Loucy (cell line): ENCODE measurements around the gene COPS6.
A peak's percentile ranks its signal among the peaks of the same experiment; 100 is the strongest.

ENCODE experiments used
- H2AFZ ChIP-seq: fragments of 200-600 bp; sonication (generic); 2 replicates; pipeline ENCODE4 v1.6.0; 2016; ENCODE audit warnings: antibody characterized with exemption, mild to moderate bottlenecking, low read length, moderate library complexity
- H3F3A ChIP-seq: fragments of 200-600 bp; 2 replicates; pipeline ENCODE4 v1.6.0; 2016; ENCODE audit warnings: antibody characterized with exemption, low read depth, mild to moderate bottlenecking
- H3K27me3 ChIP-seq: fragments of 200-600 bp; sonication (generic); 2 replicates; pipeline ENCODE4 v1.6.1; 2014; ENCODE audit warnings: low read length, mild to moderate bottlenecking; ENCODE audit not compliant: insufficient read depth, poor library complexity, severe bottlenecking
- H3K36me3 ChIP-seq: fragments of 200-600 bp; sonication (generic); 2 replicates; pipeline ENCODE4 v1.6.1; 2016; ENCODE audit warnings: low read length; ENCODE audit not compliant: insufficient read depth
- H3K4me1 ChIP-seq: fragments of 200-600 bp; sonication (generic); 2 replicates; pipeline ENCODE4 v1.5.1; 2014; ENCODE audit warnings: low read length, mild to moderate bottlenecking; ENCODE audit not compliant: insufficient read depth, poor library complexity, severe bottlenecking
- H3K4me2 ChIP-seq: fragments of 200-600 bp; sonication (generic); 2 replicates; pipeline ENCODE4 v1.6.0; 2014; ENCODE audit warnings: antibody characterized with exemption, low read length, low read depth, mild to moderate bottlenecking; ENCODE audit not compliant: poor library complexity, severe bottlenecking
- H3K4me3 ChIP-seq: fragments of 200-600 bp; sonication (generic); 2 replicates; pipeline ENCODE4 v1.5.1; 2014; ENCODE audit warnings: low read length, mild to moderate bottlenecking, mixed read lengths; ENCODE audit not compliant: poor library complexity, severe bottlenecking
- H3K79me2 ChIP-seq: fragments of 200-600 bp; sonication (generic); 2 replicates; pipeline ENCODE4 v1.6.1; 2014; ENCODE audit warnings: low read length; ENCODE audit not compliant: insufficient read depth
- H3K9ac ChIP-seq: fragments of 200-600 bp; sonication (generic); 2 replicates; pipeline ENCODE4 v1.6.0; 2014; ENCODE audit warnings: mild to moderate bottlenecking, low read depth, low read length, moderate library complexity; ENCODE audit not compliant: poor library complexity, severe bottlenecking
- H3K9me2 ChIP-seq: fragments of 200-600 bp; sonication (generic); replicated peaks from 2 replicates; pipeline ENCODE4 v1.6.1; 2016; ENCODE audit warnings: low read depth, low read length, mixed read lengths
- H3K9me3 ChIP-seq: fragments of 200-600 bp; sonication (generic); 2 replicates; pipeline ENCODE4 v1.6.1; 2014; ENCODE audit warnings: mild to moderate bottlenecking, antibody characterized with exemption, low read length, low read depth; ENCODE audit not compliant: insufficient read depth
- H4K20me1 ChIP-seq: fragments of 200-600 bp; sonication (generic); 2 replicates; pipeline ENCODE4 v1.6.0; 2014; ENCODE audit warnings: antibody characterized with exemption, low read length, mild to moderate bottlenecking; ENCODE audit not compliant: insufficient read depth, poor library complexity, severe bottlenecking
- CTCF ChIP-seq: fragments of 200-600 bp; sonication (generic); conservative IDR thresholded peaks from 2 replicates; pipeline ENCODE4 v1.5.1; 2014; ENCODE audit warnings: mild to moderate bottlenecking, antibody characterized with exemption, low read length
- EZH2phosphoT487 ChIP-seq: fragments of 200-600 bp; IDR thresholded peaks from 2 replicates; pipeline ENCODE4 v1.6.1; 2018; ENCODE audit warnings: antibody characterized with exemption, mild to moderate bottlenecking, moderate library complexity, borderline replicate concordance

COPS6 gene

GRCh38 chr7:100099452-100099851 lies 10.7 kb downstream of the COPS6 start:
- Histone ChIP-seq H3K4me2 (peak overlapping the region; percentile 90), H3K9ac (peak overlapping the region; percentile 100), H3K36me3 (peaks cover 58% of the 10 kb centered on the region), H3K79me2 (peaks cover 82% of the 10 kb centered on the region), H3F3A (0 out of 2 replicates have a peak, but pooled peaks cover 2% of the 10 kb centered on the region), H3K9me3 (no peaks in the 10 kb centered on the region), H4K20me1 (peaks cover 60% of the 10 kb centered on the region), H3K27me3 (peaks cover 9% of the 10 kb centered on the region), H2AFZ (no peak overlapping the region), H3K4me1 (peaks cover 31% of the 10 kb centered on the region), H3K4me3 (peak overlapping the region; percentile 98), H3K9me2 (no peaks in the 10 kb centered on the region)
- TF ChIP-seq EZH2phosphoT487 (no peak), CTCF (no peak)

GRCh38 chr7:100100420-100101015 lies 11.7 kb downstream of the COPS6 start:
- TF ChIP-seq EZH2phosphoT487 (no peak), CTCF (no peak)
- Histone ChIP-seq H3K79me2 (peaks cover 71% of the 10 kb centered on the region), H3K9me3 (no peaks in the 10 kb centered on the region), H2AFZ (peak overlapping the region; percentile 58), H3K4me2 (peak overlapping the region; percentile 90), H3K9ac (peak overlapping the region; percentile 100), H3K4me3 (peak overlapping the region; percentile 98), H3K27me3 (peaks cover 9% of the 10 kb centered on the region), H4K20me1 (peaks cover 50% of the 10 kb centered on the region), H3K9me2 (no peaks in the 10 kb centered on the region), H3K36me3 (peaks cover 47% of the 10 kb centered on the region), H3F3A (no peaks in the 10 kb centered on the region), H3K4me1 (peaks cover 31% of the 10 kb centered on the region)

GRCh38 chr7:100101016-100101862 lies 12.5 kb downstream of the COPS6 start, which contains the start of the genes AP4M1 and MCM7:
Gene AP4M1 (plus strand): TSS chr7:100101643. CDS start chr7:100101715, 72 bp downstream.
Gene MCM7 (minus strand): TSS chr7:100101397. CDS start chr7:100101294, 103 bp downstream.
- TF ChIP-seq EZH2phosphoT487, result no peak
- TF ChIP-seq CTCF, result no peak
- H3K4me3 ChIP-seq, result peak within 1 kb of the TSS; percentile 98
- H2AFZ ChIP-seq, result peak within 1 kb of the TSS; percentile 61
- no peaks in the 10 kb centered on the region for H3K9me3 ChIP-seq
- peaks cover 43% of the 10 kb centered on the region for H4K20me1 ChIP-seq
- no peaks in the 10 kb centered on the region for H3F3A ChIP-seq
- peaks cover 31% of the 10 kb centered on the region for H3K4me1 ChIP-seq
- H3K9me2 ChIP-seq, result no peaks in the 10 kb centered on the region
- peaks cover 40% of the 10 kb centered on the region for H3K36me3 ChIP-seq
- H3K9ac ChIP-seq, result peak within 1 kb of the TSS; percentile 100
- peaks cover 64% of the 10 kb centered on the region for H3K79me2 ChIP-seq
- peaks cover 9% of the 10 kb centered on the region for H3K27me3 ChIP-seq
- peak within 1 kb of the TSS; percentile 98 for H3K4me2 ChIP-seq
